Measurements from ENCODE around the gene TTC19. TPM values are rescaled to one million over a fixed set of nuclear protein-coding genes. Genes with fewer than 3 reads are reported as not detected.

The TTC19 gene
- total RNA-seq, 1 experiment from 2014 or later = 20.2 TPM

DNA sequence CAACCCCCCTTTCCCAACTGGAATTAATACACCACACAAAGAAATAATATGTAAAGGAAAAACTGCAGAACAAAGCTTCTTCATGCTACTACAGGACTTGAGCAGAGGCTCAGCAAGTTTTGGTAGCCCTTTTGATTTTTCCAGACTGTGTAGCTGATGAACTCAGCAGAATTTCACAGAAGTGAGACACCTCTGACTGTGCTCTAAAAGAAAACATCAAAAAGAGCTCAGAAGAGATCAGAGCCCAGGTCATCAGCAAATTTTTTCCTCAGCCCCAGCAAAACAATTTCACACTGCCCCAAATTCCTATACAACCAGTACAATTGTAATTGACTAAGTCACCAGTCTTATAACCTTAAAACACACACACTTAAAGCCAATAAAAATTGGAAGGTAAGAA is 38.0 kb downstream of the TTC19 start:
- H3K36me3 Mint-ChIP-seq (ENCODE audit: insufficient read depth, unreplicated experiment) = peaks cover 72% of the 10 kb centered on the region
- intact Hi-C loops (cut with micrococcal nuclease; ENCODE audit: unreplicated experiment) = no loop called here
- H3K9me3 Mint-ChIP-seq (ENCODE audit: unreplicated experiment) = no peaks in the 10 kb centered on the region
- no peak for DNase-seq
- TF ChIP-seq, protein P1, sequence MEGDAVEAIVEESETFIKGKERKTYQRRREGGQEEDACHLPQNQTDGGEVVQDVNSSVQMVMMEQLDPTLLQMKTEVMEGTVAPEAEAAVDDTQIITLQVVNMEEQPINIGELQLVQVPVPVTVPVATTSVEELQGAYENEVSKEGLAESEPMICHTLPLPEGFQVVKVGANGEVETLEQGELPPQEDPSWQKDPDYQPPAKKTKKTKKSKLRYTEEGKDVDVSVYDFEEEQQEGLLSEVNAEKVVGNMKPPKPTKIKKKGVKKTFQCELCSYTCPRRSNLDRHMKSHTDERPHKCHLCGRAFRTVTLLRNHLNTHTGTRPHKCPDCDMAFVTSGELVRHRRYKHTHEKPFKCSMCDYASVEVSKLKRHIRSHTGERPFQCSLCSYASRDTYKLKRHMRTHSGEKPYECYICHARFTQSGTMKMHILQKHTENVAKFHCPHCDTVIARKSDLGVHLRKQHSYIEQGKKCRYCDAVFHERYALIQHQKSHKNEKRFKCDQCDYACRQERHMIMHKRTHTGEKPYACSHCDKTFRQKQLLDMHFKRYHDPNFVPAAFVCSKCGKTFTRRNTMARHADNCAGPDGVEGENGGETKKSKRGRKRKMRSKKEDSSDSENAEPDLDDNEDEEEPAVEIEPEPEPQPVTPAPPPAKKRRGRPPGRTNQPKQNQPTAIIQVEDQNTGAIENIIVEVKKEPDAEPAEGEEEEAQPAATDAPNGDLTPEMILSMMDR (IDR thresholded peaks at IDR 0.05; ENCODE audit: insufficient read depth in 1 of 2, low read depth in 1 of 2, low read length in 1 of 2, severe bottlenecking in 1 of 2, unreplicated experiment in 1 of 2) = no peak
- Histone ChIP-seq H3K4me1 (no peaks in the 10 kb centered on the region), H3K4me3 (ENCODE audit: low read depth, low read length) (no peak overlapping the region), H3K9me3 (no peaks in the 10 kb centered on the region), H3K27me3 (replicated peaks; ENCODE audit: control insufficient read depth, insufficient read depth, low read length) (no peaks in the 10 kb centered on the region), H3K36me3 (ENCODE audit: control insufficient read depth, insufficient read depth, low read length) (no peaks in the 10 kb centered on the region)
- BruUV-seq (replicated peaks) = no TSS peak
- no peaks in the 10 kb centered on the region for H3K4me1 Mint-ChIP-seq (ENCODE audit: low read depth, unreplicated experiment)
- CTCF ChIA-PET = no interaction called here
- H3K27ac Mint-ChIP-seq (ENCODE audit: unreplicated experiment) = no peak overlapping the region
- H3K27me3 Mint-ChIP-seq (ENCODE audit: insufficient read depth, unreplicated experiment) = no peaks in the 10 kb centered on the region
- H3K4me3 Mint-ChIP-seq (ENCODE audit: unreplicated experiment) = no peak overlapping the region
- POLR2A ChIA-PET = no interaction called here

DNA sequence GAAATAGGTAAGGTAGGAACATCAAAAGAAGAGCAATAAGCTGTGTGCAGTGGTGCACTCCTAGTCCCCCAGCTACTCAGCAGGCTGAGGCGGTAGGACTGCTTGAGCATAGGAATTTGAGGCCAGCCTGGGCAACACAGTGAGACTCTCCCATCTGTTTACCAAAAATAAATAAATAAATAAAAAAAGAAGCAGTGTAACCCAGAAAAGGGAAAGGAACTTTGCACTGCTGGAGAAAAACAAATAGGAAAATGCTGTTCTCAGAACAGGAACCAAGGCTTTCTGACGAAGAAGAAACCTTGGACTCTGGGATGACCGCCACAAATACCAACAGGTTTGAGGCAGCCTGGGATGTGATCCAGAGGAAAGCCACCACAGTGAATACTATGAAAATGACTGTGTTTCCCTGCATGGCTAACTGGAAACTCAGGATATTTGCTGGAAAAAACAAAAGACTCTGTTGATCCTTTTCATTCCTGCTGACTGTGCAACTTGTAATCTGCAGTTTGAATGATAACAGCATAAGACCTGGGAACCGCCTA is 41.2 kb downstream of the TTC19 start:
- Histone ChIP-seq H3K4me1 (no peaks in the 10 kb centered on the region), H3K27me3 (replicated peaks; ENCODE audit: control insufficient read depth, insufficient read depth, low read length) (no peaks in the 10 kb centered on the region), H3K9me3 (no peaks in the 10 kb centered on the region), H3K4me3 (ENCODE audit: low read depth, low read length) (no peak overlapping the region), H3K36me3 (ENCODE audit: control insufficient read depth, insufficient read depth, low read length) (no peaks in the 10 kb centered on the region)
- no peaks in the 10 kb centered on the region for H3K4me1 Mint-ChIP-seq (ENCODE audit: low read depth, unreplicated experiment)
- TF ChIP-seq, protein P1 (IDR thresholded peaks at IDR 0.05; ENCODE audit: insufficient read depth in 1 of 2, low read depth in 1 of 2, low read length in 1 of 2, severe bottlenecking in 1 of 2, unreplicated experiment in 1 of 2) = no peak
- no peak overlapping the region for H3K4me3 Mint-ChIP-seq (ENCODE audit: unreplicated experiment)
- H3K36me3 Mint-ChIP-seq (ENCODE audit: insufficient read depth, unreplicated experiment) = peaks cover 70% of the 10 kb centered on the region
- H3K27me3 Mint-ChIP-seq (ENCODE audit: insufficient read depth, unreplicated experiment) = no peaks in the 10 kb centered on the region
- no TSS peak for BruUV-seq (replicated peaks)
- H3K27ac Mint-ChIP-seq (ENCODE audit: unreplicated experiment) = no peak overlapping the region
- ChIA-PET POLR2A (no interaction called here), CTCF (no interaction called here)
- no peaks in the 10 kb centered on the region for H3K9me3 Mint-ChIP-seq (ENCODE audit: unreplicated experiment)
- intact Hi-C loops (cut with micrococcal nuclease; ENCODE audit: unreplicated experiment) = no loop called here
- DNase-seq = no peak

DNA sequence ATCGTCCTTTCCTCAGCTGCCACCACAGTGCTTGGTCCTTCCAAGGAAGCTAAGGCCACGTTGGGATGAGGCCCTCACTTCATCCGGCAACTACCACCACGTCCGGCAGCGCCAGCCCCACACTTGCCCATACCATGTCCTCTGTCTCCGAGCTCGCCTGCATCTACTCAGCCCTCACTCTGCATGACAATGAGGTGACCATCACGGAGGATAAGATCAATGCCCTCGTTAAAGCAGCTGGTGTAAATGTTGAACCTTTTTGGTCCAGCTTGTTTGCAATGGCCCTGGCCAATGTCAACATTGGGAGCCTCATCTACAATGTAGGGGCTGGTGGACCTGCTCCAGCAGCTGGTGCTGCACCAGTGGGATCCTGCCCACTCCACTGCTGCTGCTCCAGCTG is 44.9 kb downstream of the TTC19 start:
- POLR2A ChIA-PET = no interaction called here
- H3K36me3 ChIP-seq (ENCODE audit: control insufficient read depth, insufficient read depth, low read length) = no peaks in the 10 kb centered on the region

More for the DNA sequence above, 44.9 kb downstream of the TTC19 start:
- no peaks in the 10 kb centered on the region for H3K27me3 ChIP-seq (replicated peaks; ENCODE audit: control insufficient read depth, insufficient read depth, low read length)
- DNase-seq = no peak
- TF ChIP-seq, protein P1 (IDR thresholded peaks at IDR 0.05; ENCODE audit: insufficient read depth in 1 of 2, low read depth in 1 of 2, low read length in 1 of 2, severe bottlenecking in 1 of 2, unreplicated experiment in 1 of 2) = no peak
- no peak overlapping the region for H3K4me3 ChIP-seq (ENCODE audit: low read depth, low read length)
- H3K27me3 Mint-ChIP-seq (ENCODE audit: insufficient read depth, unreplicated experiment) = no peaks in the 10 kb centered on the region
- no peaks in the 10 kb centered on the region for H3K4me1 ChIP-seq
- peaks cover 54% of the 10 kb centered on the region for H3K36me3 Mint-ChIP-seq (ENCODE audit: insufficient read depth, unreplicated experiment)
- H3K27ac Mint-ChIP-seq (ENCODE audit: unreplicated experiment) = no peak overlapping the region
- intact Hi-C loops (cut with micrococcal nuclease; ENCODE audit: unreplicated experiment) = no loop called here
- CTCF ChIA-PET = interaction anchor here (0.5 kb wide), 1 partner anchor 46 kb away, joined by 3 read pairs; no protein-coding TSS in a partner anchor
- H3K4me1 Mint-ChIP-seq (ENCODE audit: low read depth, unreplicated experiment) = no peaks in the 10 kb centered on the region
- no TSS peak for BruUV-seq (replicated peaks)
- no peak overlapping the region for H3K4me3 Mint-ChIP-seq (ENCODE audit: unreplicated experiment)
- no peaks in the 10 kb centered on the region for H3K9me3 ChIP-seq
- H3K9me3 Mint-ChIP-seq (ENCODE audit: unreplicated experiment) = no peaks in the 10 kb centered on the region
